Measurements from ENCODE around the gene PTPN3. TPM values are rescaled to one million over a fixed set of nuclear protein-coding genes. Genes with fewer than 3 reads are reported as not detected.
A peak's percentile ranks its signal among the peaks of the same experiment; 100 is the strongest.

Gene PTPN3
- total and polyA plus RNA-seq, 2 donors (not counting 1 experiment from before 2014, with no cell fraction given), result not detected

- peaks cover 10% of the 10 kb centered on the region for H3K4me1 Mint-ChIP-seq
- no peak overlapping the region for H2AFZ ChIP-seq (ENCODE audit: insufficient read depth, low read depth, low read length, poor library complexity, severe bottlenecking)
- H3K27ac ChIP-seq (ENCODE audit: low read length in 2 of 2), result no peak overlapping the region
- H3K9me3 Mint-ChIP-seq (ENCODE audit: insufficient read depth), result no peaks in the 10 kb centered on the region
- H3K4me3 Mint-ChIP-seq, result no peak overlapping the region
- ATAC-seq (ENCODE audit: low read depth) (no peak), DNase-seq (no peak)
- POLR2A ChIA-PET, result no interaction called here
- CTCF ChIA-PET, result no interaction called here
- peaks cover 0 to 10% (median 1%) of the 10 kb centered on the region in 4 experiments for H3K27me3 ChIP-seq (replicated peaks in 1 of 4; ENCODE audit: control extremely low read depth in 1 of 4, control insufficient read depth in 3 of 4, insufficient read depth in 4 of 4, low read length in 3 of 4)
- 97% methylated on average over 11 of the region's 13 CpGs for WGBS (ENCODE audit: insufficient coverage)
- H3K4me2 ChIP-seq (replicated peaks; ENCODE audit: low read depth, low read length, poor library complexity, severe bottlenecking), result no peak overlapping the region
- TF ChIP-seq CTCF (IDR thresholded peaks at IDR 0.05), result no peak
- TF ChIP-seq EZH2 (IDR thresholded peaks at IDR 0.05; ENCODE audit: borderline replicate concordance, insufficient read depth, low read depth, low read length, poor library complexity, severe bottlenecking), result no peak
- no peak overlapping the region for H3K9ac ChIP-seq (ENCODE audit: low read length)
- H4K20me1 ChIP-seq (ENCODE audit: control insufficient read depth, insufficient read depth, low read length, poor library complexity, severe bottlenecking), result no peaks in the 10 kb centered on the region
- no peak overlapping the region for H3K27ac Mint-ChIP-seq
- intact Hi-C loops (cut with micrococcal nuclease), result no loop called here
- H3K27me3 Mint-ChIP-seq, result peaks cover 40% of the 10 kb centered on the region
- no peaks in the 10 kb centered on the region for H3K36me3 ChIP-seq (replicated peaks in 1 of 2; ENCODE audit: control extremely low read depth in 1 of 2, control insufficient read depth in 1 of 2, extremely low read depth in 1 of 2, insufficient read depth in 2 of 2, low read length in 1 of 2)
- H3K4me3 ChIP-seq (ENCODE audit: control extremely low read depth in 1 of 5, extremely low read depth in 1 of 5, insufficient read depth in 1 of 5, low read depth in 2 of 5, low read length in 4 of 5), result no peak overlapping the region
- H3K4me1 ChIP-seq (ENCODE audit: control insufficient read depth in 2 of 2, insufficient read depth in 2 of 2, low read length in 2 of 2), result peaks cover 0 to 11% of the 10 kb centered on the region in 2 donors
- no peaks in the 10 kb centered on the region for H3K79me2 ChIP-seq (ENCODE audit: control insufficient read depth, insufficient read depth, low read length)
- peaks cover 0 to 5% (median 0%) of the 10 kb centered on the region in 3 donors for H3K9me3 ChIP-seq (ENCODE audit: control extremely low read depth in 1 of 3, control insufficient read depth in 2 of 3, insufficient read depth in 1 of 3, low read length in 2 of 3)
Measured at GRCh38 chr9:109382182-109382581, 115.9 kb downstream of the PTPN3 start.

GRCh38 chr9:109381011-109381729, 116.9 kb downstream of the PTPN3 start:
- 66% methylated on average over 13 of the region's 13 CpGs for WGBS (ENCODE audit: insufficient coverage)
- no peak overlapping the region for H3K27ac ChIP-seq (ENCODE audit: low read length in 2 of 2)
- H2AFZ ChIP-seq (ENCODE audit: insufficient read depth, low read depth, low read length, poor library complexity, severe bottlenecking), result no peak overlapping the region
- peaks cover 0 to 8% (median under 1%) of the 10 kb centered on the region in 4 experiments for H3K27me3 ChIP-seq (replicated peaks in 1 of 4; ENCODE audit: control extremely low read depth in 1 of 4, control insufficient read depth in 3 of 4, insufficient read depth in 4 of 4, low read length in 3 of 4)
- intact Hi-C loops (cut with micrococcal nuclease), result loop anchor here (2.0 kb wide), 1 partner anchor 32 kb away; no protein-coding TSS in a partner anchor
- peak overlapping the region; percentile 48 for H3K27ac Mint-ChIP-seq
- H3K4me1 ChIP-seq (ENCODE audit: control insufficient read depth in 2 of 2, insufficient read depth in 2 of 2, low read length in 2 of 2), result peaks cover 0 to 11% of the 10 kb centered on the region in 2 donors
- H4K20me1 ChIP-seq (ENCODE audit: control insufficient read depth, insufficient read depth, low read length, poor library complexity, severe bottlenecking), result no peaks in the 10 kb centered on the region
- no peaks in the 10 kb centered on the region for H3K9me3 Mint-ChIP-seq (ENCODE audit: insufficient read depth)
- H3K4me3 ChIP-seq (ENCODE audit: control extremely low read depth in 1 of 5, extremely low read depth in 1 of 5, insufficient read depth in 1 of 5, low read depth in 2 of 5, low read length in 4 of 5), result no peak overlapping the region
- no peaks in the 10 kb centered on the region for H3K36me3 ChIP-seq (replicated peaks in 1 of 2; ENCODE audit: control extremely low read depth in 1 of 2, control insufficient read depth in 1 of 2, extremely low read depth in 1 of 2, insufficient read depth in 2 of 2, low read length in 1 of 2)
- H3K79me2 ChIP-seq (ENCODE audit: control insufficient read depth, insufficient read depth, low read length), result no peaks in the 10 kb centered on the region
- H3K9ac ChIP-seq (ENCODE audit: low read length), result no peak overlapping the region
- DNase-seq (no peak), ATAC-seq (ENCODE audit: low read depth) (peak; percentile 47)
- TF ChIP-seq CTCF (IDR thresholded peaks at IDR 0.05) (no peak), EZH2 (IDR thresholded peaks at IDR 0.05; ENCODE audit: borderline replicate concordance, insufficient read depth, low read depth, low read length, poor library complexity, severe bottlenecking) (no peak)
- ChIA-PET POLR2A (no interaction called here), CTCF (interaction anchor here (2.1 kb wide), 1 partner anchor 30 kb away, joined by 7 read pairs; no protein-coding TSS in a partner anchor)
- peaks cover 0 to 5% (median 0%) of the 10 kb centered on the region in 3 donors for H3K9me3 ChIP-seq (ENCODE audit: control extremely low read depth in 1 of 3, control insufficient read depth in 2 of 3, insufficient read depth in 1 of 3, low read length in 2 of 3)
- peak overlapping the region; percentile 27 for H3K4me3 Mint-ChIP-seq
- H3K4me1 Mint-ChIP-seq, result peaks cover 10% of the 10 kb centered on the region
- peaks cover 34% of the 10 kb centered on the region for H3K27me3 Mint-ChIP-seq
- no peak overlapping the region for H3K4me2 ChIP-seq (replicated peaks; ENCODE audit: low read depth, low read length, poor library complexity, severe bottlenecking)

All from B cell (primary cell).